Adrenal gland (tissue), 12 donors: ENCODE results near the gene RBBP5. TPM values are rescaled to one million over a fixed set of nuclear protein-coding genes. Genes with fewer than 3 reads are reported as not detected.

Experiments
- DNase-seq, 7 donors: peaks; one replicate each; pipeline ENCODE4 v3.0.0-alpha.2; 2019 to 2020
- H3K27ac ChIP-seq, 5 donors: fragments of 200-600 bp; sonication (generic) in 4 of 5; 1 replicate in 3 of 5; 2 replicates in 2 of 5; pipeline versions ENCODE4 v1.5.1 to v1.8.0; 2016 to 2020; ENCODE audit warnings: mild to moderate bottlenecking in 1 of 5
- H3K27me3 ChIP-seq: fragments of 200-600 bp; 2 replicates; pipeline ENCODE4 v1.8.0; 2021
- H3K36me3 ChIP-seq, 2 donors: fragments of 200-600 bp; replicated peaks in 1 of 2; 1 replicate in 1 of 2; 2 replicates in 1 of 2; pipeline versions ENCODE4 v1.5.1 to v1.8.0; 2018 to 2022
- H3K4me1 ChIP-seq, 2 donors: fragments of 200-600 bp; replicated peaks in 1 of 2; 1 replicate in 1 of 2; 2 replicates in 1 of 2; pipeline versions ENCODE4 v1.5.1 to v1.8.0; 2018 to 2021
- H3K4me3 ChIP-seq, 4 donors: fragments of 200-600 bp; sonication (generic) in 3 of 4; one replicate each; pipeline ENCODE4 v1.5.1; 2016 to 2018
- H3K9me3 ChIP-seq, 3 donors: fragments of 200-600 bp; sonication (generic) in 1 of 3; replicated peaks in 1 of 3; 1 replicate in 2 of 3; 2 replicates in 1 of 3; pipeline versions ENCODE4 v1.5.1 to v1.8.0; 2016 to 2021
- POLR2A ChIP-seq, 2 donors: fragments of 450-650 bp; IDR thresholded peaks; one replicate each; pipeline ENCODE4 v1.6.1; 2017; ENCODE audit warnings: antibody characterized with exemption in 2 of 2, mild to moderate bottlenecking in 2 of 2, moderate library complexity in 1 of 2
- WGBS, 4 donors: extraction: QIAGEN DNeasy Blood & Tissue Kit in 2 of 4; methylation state at CpG; one replicate each; pipeline versions ENCODE4 v1.1.5 to v1.1.7; 2013 to 2017; 5-methylcytosine and 5-hydroxymethylcytosine counted together
- intact Hi-C, 2 donors: fragments of 100-400 bp; cut with DNase I; formaldehyde crosslinking; loops; one replicate each; pipeline versions ENCODE4 v1.14.1 to v1.15.0; 2022 to 2023
- polyA plus RNA-seq, 3 donors: library from polyadenylated mRNA; stranded (reverse); fragments of 200-250 nt in 2 of 3; fragments of 350-450 nt in 1 of 3; fragmentation: Illumina TruSeq in 1 of 3; extraction: RNeasy Lipid Tissue Mini Kit (QIAGEN cat#74804) in 1 of 3; gene quantifications; one replicate each; pipeline ENCODE4 v1.2.3, GENCODE V29; 2013 to 2014
- total RNA-seq, 9 donors: library from RNA; depleted of rRNA in 4 of 9; stranded (reverse); fragments of >200 nt in 4 of 9; fragments of 120-200 nt in 1 of 9; fragmentation: NEBNext Ultra II Directional in 1 of 9; extraction: Animal tissue kit (Norgen Biotek cat#: 25700) in 1 of 9; gene quantifications; one replicate each; pipeline versions ENCODE4 v1.1.0 to v1.2.4, GENCODE V29; 2013 to 2023
- TF ChIP-seq, protein P1 (sequence below), 6 experiments: fragments of 450-650 bp in 4 of 6; fragments of 200-600 bp in 2 of 6; sonication (generic) in 1 of 6; IDR thresholded peaks; 1 replicate in 5 of 6; 2 replicates in 1 of 6; pipeline versions ENCODE4 v1.5.1 to v1.8.0; 2016 to 2021; ENCODE audit warnings: antibody characterized with exemption in 6 of 6, mild to moderate bottlenecking in 2 of 6, moderate library complexity in 1 of 6
- donor health status: healthy with polysubstance abuse.
- donor health status: Bipolar disorder and iron deficiency.
- donor health status: DM: yes; HTN: yes; CAD: no.
- donor health status: DM: no; HTN: no; CAD: no.
- donor health status: DM: no; HTN: no; CAD: no.
- donor health status: DM: yes; HTN: yes; CAD: no.

The RBBP5 gene
- total and polyA plus RNA-seq, 12 donors: 4.7 to 26.0 (median 18.3) TPM

- Histone ChIP-seq H3K27ac (peak overlapping the region in 1 of 5 donors; percentile 6), H3K9me3 (no peaks in the 10 kb centered on the region), H3K27me3 (no peaks in the 10 kb centered on the region), H3K36me3 (peaks cover 0 to 82% of the 10 kb centered on the region in 2 donors), H3K4me1 (peaks cover 0 to 5% of the 10 kb centered on the region in 2 donors), H3K4me3 (no peak overlapping the region)
- TF ChIP-seq POLR2A (IDR thresholded peaks at IDR 0.05): no peak
- TF ChIP-seq, protein P1, sequence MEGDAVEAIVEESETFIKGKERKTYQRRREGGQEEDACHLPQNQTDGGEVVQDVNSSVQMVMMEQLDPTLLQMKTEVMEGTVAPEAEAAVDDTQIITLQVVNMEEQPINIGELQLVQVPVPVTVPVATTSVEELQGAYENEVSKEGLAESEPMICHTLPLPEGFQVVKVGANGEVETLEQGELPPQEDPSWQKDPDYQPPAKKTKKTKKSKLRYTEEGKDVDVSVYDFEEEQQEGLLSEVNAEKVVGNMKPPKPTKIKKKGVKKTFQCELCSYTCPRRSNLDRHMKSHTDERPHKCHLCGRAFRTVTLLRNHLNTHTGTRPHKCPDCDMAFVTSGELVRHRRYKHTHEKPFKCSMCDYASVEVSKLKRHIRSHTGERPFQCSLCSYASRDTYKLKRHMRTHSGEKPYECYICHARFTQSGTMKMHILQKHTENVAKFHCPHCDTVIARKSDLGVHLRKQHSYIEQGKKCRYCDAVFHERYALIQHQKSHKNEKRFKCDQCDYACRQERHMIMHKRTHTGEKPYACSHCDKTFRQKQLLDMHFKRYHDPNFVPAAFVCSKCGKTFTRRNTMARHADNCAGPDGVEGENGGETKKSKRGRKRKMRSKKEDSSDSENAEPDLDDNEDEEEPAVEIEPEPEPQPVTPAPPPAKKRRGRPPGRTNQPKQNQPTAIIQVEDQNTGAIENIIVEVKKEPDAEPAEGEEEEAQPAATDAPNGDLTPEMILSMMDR (IDR thresholded peaks at IDR 0.05): no peak
- no peak for DNase-seq
- intact Hi-C loops: no loop called here
- WGBS, 4 donors: 91 to 99% (median 99%) methylated on average over 3 of the region's 3 CpGs
Observed at GRCh38 chr1:205102404-205102803, 19.4 kb downstream of the RBBP5 start.

GRCh38 chr1:205098242-205098641 is 23.5 kb downstream of the RBBP5 start:
- Histone ChIP-seq H3K4me1 (peaks cover 0 to 1% of the 10 kb centered on the region in 2 donors), H3K4me3 (no peak overlapping the region), H3K27ac (no peak overlapping the region), H3K9me3 (no peaks in the 10 kb centered on the region), H3K27me3 (no peaks in the 10 kb centered on the region), H3K36me3 (peaks cover 0 to 91% of the 10 kb centered on the region in 2 donors)
- intact Hi-C loops: no loop called here
- no peak for DNase-seq
- no peak for TF ChIP-seq POLR2A (IDR thresholded peaks at IDR 0.05)
- TF ChIP-seq, protein P1 (IDR thresholded peaks at IDR 0.05): no peak

- intact Hi-C loops: no loop called here
- TF ChIP-seq, protein P1 (IDR thresholded peaks at IDR 0.05): no peak
- no peak for TF ChIP-seq POLR2A (IDR thresholded peaks at IDR 0.05)
- no peak for DNase-seq
Observed at GRCh38 chr1:205095422-205095821, 26.4 kb downstream of the RBBP5 start.

DNA sequence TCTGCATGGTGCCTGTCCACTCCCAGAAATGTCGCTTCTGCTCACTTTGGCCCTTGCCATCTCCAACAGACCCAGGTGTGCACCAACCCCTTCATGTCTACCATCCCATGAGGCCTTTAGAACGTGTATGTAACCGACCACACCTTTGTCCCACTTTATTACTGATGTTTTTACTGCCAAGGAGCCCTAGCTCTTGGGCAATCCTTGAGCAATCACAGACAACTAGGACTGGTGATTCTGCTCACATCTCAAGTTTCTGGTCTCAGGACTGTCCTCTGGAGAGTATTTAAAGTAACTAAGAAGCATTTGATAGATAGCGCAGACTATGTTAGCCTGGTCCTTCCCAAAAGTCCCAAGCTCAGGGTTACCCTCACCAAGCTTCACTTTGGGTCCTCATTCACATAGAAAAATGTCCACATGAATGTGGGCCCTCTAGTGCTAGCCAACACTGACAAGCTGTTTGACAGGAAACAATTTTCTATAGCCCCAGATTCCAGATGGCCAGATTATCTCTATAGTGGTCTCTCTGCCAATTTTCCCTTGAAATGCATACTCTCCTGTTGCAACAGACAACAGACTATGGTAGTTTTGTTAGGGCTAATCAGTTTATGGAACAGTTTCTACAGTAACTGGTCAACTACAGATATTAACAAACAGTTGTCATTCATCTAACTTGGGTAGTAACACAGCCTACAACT is 30.6 kb downstream of the RBBP5 start:
- TF ChIP-seq POLR2A (IDR thresholded peaks at IDR 0.05): no peak
- TF ChIP-seq, protein P1 (IDR thresholded peaks at IDR 0.05): no peak
- Histone ChIP-seq H3K27me3 (no peaks in the 10 kb centered on the region), H3K27ac (no peak overlapping the region), H3K4me1 (no peaks in the 10 kb centered on the region), H3K36me3 (peaks cover 0 to 71% of the 10 kb centered on the region in 2 donors), H3K9me3 (no peaks in the 10 kb centered on the region), H3K4me3 (no peak overlapping the region)
- WGBS, 4 donors: 89 to 94% (median 93%) methylated on average over 4 of the region's 4 CpGs
- DNase-seq: peak in 1 of 7 donors; percentile 13
- intact Hi-C loops: no loop called here

More at GRCh38 chr1:205095422-205095821, 26.4 kb downstream of the RBBP5 start:
- Histone ChIP-seq H3K4me1 (no peaks in the 10 kb centered on the region), H3K27me3 (no peaks in the 10 kb centered on the region), H3K4me3 (no peak overlapping the region), H3K9me3 (no peaks in the 10 kb centered on the region), H3K36me3 (peaks cover 0 to 83% of the 10 kb centered on the region in 2 donors), H3K27ac (no peak overlapping the region)
